HG02642 (cell line): ENCODE measurements around the gene SV2B.

ENCODE experiments used
- ATAC-seq: cut with Tn5 transposase; IDR thresholded peaks from one replicate; pipeline ENCODE4 v1.9.1; 2021; ENCODE audit warnings: mild to moderate bottlenecking; ENCODE audit not compliant: unreplicated experiment, poor library complexity

Gene SV2B

GRCh38 chr15:91183596-91183995, 83.5 kb downstream of the SV2B start:
- no peak for ATAC-seq

DNA sequence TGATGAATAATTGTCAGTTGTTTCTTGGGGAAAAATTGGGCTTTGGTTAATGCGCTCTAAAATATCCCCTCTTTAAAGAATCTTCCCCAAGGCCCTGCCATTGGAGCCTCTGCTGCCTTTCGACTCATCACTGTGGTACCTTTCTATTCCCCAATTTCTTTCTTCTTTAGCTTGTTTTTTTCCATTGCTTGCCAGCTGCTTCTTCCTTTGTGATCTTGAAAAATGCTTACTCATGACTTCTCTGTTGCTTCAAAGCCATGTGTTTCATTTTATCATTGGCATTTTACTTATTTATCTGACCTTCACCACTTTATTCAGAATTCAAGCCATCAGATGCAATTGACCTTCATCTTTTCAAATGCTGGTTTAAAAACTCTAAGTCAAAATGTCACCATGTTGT, 84.4 kb downstream of the SV2B start:
- ATAC-seq, result no peak

DNA sequence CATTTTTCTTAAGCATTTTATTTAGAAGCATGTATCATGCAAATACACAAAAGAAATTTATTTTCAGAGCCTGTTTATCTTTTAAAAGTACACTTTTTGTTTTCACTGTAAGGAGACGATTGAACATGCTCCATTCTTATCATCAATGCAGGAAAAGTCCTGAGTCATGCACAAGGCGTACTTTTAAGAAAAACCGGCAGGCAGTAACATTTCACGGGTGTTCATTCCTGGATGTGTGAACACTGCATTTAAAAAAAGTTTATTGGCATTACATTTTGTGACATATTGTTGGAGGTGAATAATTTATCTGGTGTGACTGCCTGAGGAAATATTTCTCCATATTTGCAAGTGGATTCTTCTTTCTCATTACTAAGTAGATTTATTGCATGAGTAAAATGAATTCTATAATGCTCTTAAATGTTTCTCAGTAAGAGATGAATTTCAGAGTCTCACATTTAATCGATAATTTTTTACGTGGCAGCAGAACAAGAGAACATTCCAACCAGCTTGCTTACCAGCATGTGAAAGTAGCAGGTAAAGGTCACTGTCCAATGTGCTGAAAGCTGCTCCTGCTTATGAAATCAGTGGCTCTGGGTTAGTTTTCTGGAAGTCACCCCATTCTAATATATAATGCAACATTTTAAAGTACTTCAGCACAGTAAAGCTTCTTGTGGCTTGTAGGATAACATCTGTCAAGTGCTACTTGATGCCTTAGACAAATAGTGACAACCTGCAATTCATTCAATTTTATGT, 87.0 kb downstream of the SV2B start:
- ATAC-seq, result no peak

DNA sequence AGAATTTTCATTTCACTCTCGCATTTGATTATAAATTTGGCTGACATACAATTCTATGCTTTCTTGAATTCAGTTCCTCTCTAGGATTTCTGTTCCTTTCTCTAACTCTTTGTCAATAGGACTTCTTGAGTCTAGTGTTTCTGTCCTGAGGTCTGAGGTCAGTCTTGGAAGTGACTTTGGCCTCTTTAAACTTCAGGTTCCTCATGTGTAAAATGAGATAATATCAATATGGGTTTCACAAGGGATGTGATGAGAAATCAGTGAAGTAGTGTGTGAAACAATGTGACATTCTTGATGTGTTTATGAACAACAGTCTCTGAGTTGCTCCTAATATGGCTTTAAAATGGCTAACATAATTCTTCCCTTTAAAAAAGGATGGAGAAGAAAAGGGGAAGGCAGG, 92.2 kb downstream of the SV2B start:
- ATAC-seq, result no peak

GRCh38 chr15:91192690-91193377, 92.8 kb downstream of the SV2B start:
- no peak for ATAC-seq

DNA sequence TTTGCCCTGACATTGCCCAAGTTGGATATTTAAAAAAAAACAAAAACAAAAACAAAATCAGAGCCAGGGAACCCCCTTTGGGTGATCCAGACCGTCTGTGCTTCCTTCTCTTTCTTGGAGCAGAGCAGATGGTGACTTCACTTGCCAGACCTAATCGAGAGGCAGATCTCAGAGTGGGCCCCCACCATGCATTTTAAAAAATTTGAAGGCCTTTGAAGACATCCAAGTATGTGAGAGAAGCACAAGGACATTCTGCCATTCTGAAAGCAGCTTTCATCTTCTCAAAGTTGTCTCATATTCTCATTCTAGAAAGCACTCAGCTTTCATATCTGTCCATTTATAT, 93.3 kb downstream of the SV2B start:
- no peak for ATAC-seq

GRCh38 chr15:91196127-91196526, 96.1 kb downstream of the SV2B start:
- no peak for ATAC-seq

DNA sequence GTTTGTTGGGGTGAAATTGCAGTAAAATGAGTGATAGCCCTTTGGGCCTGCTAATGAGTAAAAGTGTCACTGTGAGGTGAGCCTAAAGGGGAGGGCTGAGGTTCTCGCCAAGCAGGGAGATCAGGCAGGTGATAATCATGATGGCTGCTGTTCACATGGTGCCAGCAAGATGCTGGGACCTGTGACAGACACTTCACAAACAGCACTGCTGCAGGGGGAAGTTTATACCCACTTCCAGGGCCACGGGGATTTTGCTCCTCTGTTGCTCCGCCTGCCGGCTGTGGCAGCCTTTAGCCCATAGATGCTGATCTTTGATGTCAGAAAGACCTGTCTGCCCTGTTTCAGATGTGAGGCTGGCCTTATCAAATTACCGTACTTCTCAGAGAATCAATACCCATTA, 96.7 kb downstream of the SV2B start:
- ATAC-seq, result no peak

DNA sequence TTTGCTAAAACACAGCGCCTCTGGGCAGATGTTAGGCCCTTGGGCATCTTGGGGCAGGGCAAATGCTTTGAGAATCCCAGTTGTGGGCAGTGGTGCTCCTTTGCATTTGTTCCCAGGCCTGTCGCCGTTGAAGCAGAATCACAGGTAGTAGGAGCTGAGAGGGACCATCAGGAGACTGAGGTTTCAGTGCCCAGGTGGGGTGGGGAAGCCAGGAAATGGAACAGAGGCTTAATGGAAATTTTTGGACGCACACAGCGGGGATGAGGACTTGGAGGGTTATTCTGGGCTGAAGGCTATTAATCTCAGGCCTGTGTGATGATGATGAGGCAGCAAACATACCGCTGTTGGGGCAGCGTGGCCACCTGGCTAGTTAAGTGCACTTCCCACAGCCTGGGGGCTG, 99.5 kb downstream of the SV2B start:
- no peak for ATAC-seq

GRCh38 chr15:91200101-91200754, 100.2 kb downstream of the SV2B start:
- no peak for ATAC-seq

GRCh38 chr15:91202510-91203102, 102.5 kb downstream of the SV2B start:
- no peak for ATAC-seq

GRCh38 chr15:91203619-91204203, 103.7 kb downstream of the SV2B start:
- no peak for ATAC-seq

GRCh38 chr15:91208371-91208770, 108.3 kb downstream of the SV2B start:
- no peak for ATAC-seq

- ATAC-seq, result no peak
Measured at GRCh38 chr15:91209318-91209717, 109.3 kb downstream of the SV2B start.

GRCh38 chr15:91209726-91210125, 109.7 kb downstream of the SV2B start:
- ATAC-seq, result no peak

- ATAC-seq, result no peak
Measured at GRCh38 chr15:91214675-91215590, 114.9 kb downstream of the SV2B start.

- ATAC-seq, result no peak
Measured at GRCh38 chr15:91216000-91216399, 115.9 kb downstream of the SV2B start.

DNA sequence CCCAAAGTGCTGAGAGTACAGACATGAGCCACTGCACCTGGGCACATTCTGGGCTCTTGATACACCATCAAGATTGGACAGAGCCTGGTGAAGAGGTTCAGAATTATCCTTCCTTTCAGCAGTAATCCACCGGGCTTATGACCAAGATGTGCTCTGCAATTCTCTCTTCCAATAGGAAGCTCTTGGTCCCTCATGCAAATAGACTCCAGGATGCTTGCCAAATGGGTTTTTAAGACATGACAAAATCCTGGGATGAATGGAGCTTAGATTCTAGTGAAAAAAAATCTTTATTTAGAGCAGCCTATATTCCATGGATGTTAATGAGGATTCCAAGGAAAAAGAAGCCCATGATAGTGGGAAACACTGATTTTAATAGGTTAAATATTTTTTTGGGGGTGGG, 119.1 kb downstream of the SV2B start:
- ATAC-seq, result no peak

DNA sequence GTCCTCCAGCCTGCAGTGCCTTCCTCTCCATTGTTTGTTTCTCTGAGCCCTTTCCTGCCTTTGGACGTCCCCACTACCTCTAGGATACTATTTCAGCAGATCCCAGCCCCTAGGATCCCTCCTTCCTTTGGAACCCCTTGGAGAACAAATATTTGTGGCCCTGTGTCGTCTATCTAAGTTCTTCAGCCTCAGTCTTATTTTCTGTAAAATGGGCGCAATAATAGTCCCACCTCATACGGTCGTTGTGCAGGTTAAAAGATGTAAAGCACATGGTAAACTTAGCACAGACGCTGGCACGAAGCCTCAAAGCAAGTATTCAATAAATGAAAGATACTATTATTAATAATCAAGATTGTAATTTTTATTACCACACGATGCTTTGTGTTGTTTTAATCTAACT, 122.0 kb downstream of the SV2B start:
- no peak for ATAC-seq

GRCh38 chr15:91223863-91224262, 123.8 kb downstream of the SV2B start:
- ATAC-seq, result no peak
